ENCODE data around the gene ADARB2.

Gene ADARB2

GRCh38 chr10:1601406-1601805 lies 135.9 kb downstream of the ADARB2 start:
- DNase-seq (ENCODE audit: low read depth): no peak
- TF ChIP-seq CTCF (conservative IDR thresholded peaks at IDR 0.05; ENCODE audit: control insufficient read depth, insufficient read depth, low read depth, low read length): no peak
- no peak overlapping the region for H3K4me3 ChIP-seq (ENCODE audit: control insufficient read depth, low read depth, low read length)

- no peak for TF ChIP-seq CTCF (conservative IDR thresholded peaks at IDR 0.05; ENCODE audit: control insufficient read depth, insufficient read depth, low read depth, low read length)
- H3K4me3 ChIP-seq (ENCODE audit: control insufficient read depth, low read depth, low read length): no peak overlapping the region
- DNase-seq (ENCODE audit: low read depth): no peak
Measured at GRCh38 chr10:1600861-1601260, 136.5 kb downstream of the ADARB2 start.

GRCh38 chr10:1598393-1599153 lies 138.8 kb downstream of the ADARB2 start:
- TF ChIP-seq CTCF (conservative IDR thresholded peaks at IDR 0.05; ENCODE audit: control insufficient read depth, insufficient read depth, low read depth, low read length): no peak
- H3K4me3 ChIP-seq (ENCODE audit: control insufficient read depth, low read depth, low read length): no peak overlapping the region
- no peak for DNase-seq (ENCODE audit: low read depth)

GRCh38 chr10:1597370-1598146 lies 139.8 kb downstream of the ADARB2 start:
- no peak for TF ChIP-seq CTCF (conservative IDR thresholded peaks at IDR 0.05; ENCODE audit: control insufficient read depth, insufficient read depth, low read depth, low read length)
- no peak for DNase-seq (ENCODE audit: low read depth)
- H3K4me3 ChIP-seq (ENCODE audit: control insufficient read depth, low read depth, low read length): no peak overlapping the region

- no peak for DNase-seq (ENCODE audit: low read depth)
- TF ChIP-seq CTCF (conservative IDR thresholded peaks at IDR 0.05; ENCODE audit: control insufficient read depth, insufficient read depth, low read depth, low read length): no peak
- no peak overlapping the region for H3K4me3 ChIP-seq (ENCODE audit: control insufficient read depth, low read depth, low read length)
Measured at GRCh38 chr10:1596482-1597099, 140.7 kb downstream of the ADARB2 start.

GRCh38 chr10:1595726-1596125 lies 141.6 kb downstream of the ADARB2 start:
- no peak overlapping the region for H3K4me3 ChIP-seq (ENCODE audit: control insufficient read depth, low read depth, low read length)
- DNase-seq (ENCODE audit: low read depth): no peak
- no peak for TF ChIP-seq CTCF (conservative IDR thresholded peaks at IDR 0.05; ENCODE audit: control insufficient read depth, insufficient read depth, low read depth, low read length)

Data from fibroblast of mammary gland (primary cell).